GM21717 (cell line): ENCODE data around the gene PPY.
"Not testable (repeated sequence)": the region's sequence is repeated elsewhere in the genome, so short reads cannot be mapped to it uniquely, and the experiment has no call there.

ENCODE experiments used
- ATAC-seq: cut with Tn5 transposase; IDR thresholded peaks from one replicate; pipeline ENCODE4 v1.9.1; 2021; ENCODE audit warnings: mild to moderate bottlenecking, moderate library complexity; ENCODE audit not compliant: unreplicated experiment

PPY gene

DNA sequence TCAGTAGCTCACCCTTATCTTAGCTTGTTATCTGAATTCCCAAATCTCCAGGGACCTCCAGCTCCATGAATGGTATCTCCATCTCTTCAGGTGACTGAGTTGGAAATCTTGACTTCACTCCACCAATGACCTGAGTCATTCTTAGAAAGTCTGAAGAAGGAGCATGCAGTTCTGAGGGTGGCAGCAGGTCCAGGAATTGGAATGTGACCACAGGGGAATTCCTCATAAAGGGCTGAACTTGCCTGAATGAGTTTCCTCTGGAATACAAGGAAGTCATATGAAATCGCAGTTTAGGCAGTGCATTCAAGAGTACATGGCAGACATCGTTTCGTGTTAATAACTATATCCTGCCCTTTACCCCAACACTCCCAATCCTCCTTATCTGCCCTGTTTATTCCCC, 24.0 kb upstream of the PPY start:
- ATAC-seq = no peak

- ATAC-seq = no peak
Observed at GRCh38 chr17:43962479-43962878, 20.2 kb upstream of the PPY start.

DNA sequence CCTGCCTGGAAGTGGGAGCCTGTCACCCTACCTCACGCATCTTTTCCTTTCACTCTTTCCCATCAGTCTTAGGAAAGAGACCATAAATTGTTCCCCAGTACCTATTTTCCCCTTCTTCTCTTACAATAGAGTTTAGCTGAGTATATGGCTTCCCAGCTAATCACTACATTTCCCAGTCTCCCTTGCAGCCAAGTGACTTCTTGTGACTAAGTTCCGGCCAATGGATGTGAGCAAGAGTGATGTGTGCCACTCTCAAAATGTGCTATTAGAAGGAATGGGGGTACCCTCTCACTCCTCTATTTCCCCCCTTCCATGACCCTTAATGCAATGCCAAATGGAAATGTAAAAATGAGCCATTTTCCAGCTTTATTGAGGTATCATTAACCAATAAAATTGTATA, 19.7 kb upstream of the PPY start:
- no peak for ATAC-seq

- not testable (repeated sequence) for ATAC-seq
Observed at GRCh38 chr17:43961292-43961691, 19.0 kb upstream of the PPY start.

DNA sequence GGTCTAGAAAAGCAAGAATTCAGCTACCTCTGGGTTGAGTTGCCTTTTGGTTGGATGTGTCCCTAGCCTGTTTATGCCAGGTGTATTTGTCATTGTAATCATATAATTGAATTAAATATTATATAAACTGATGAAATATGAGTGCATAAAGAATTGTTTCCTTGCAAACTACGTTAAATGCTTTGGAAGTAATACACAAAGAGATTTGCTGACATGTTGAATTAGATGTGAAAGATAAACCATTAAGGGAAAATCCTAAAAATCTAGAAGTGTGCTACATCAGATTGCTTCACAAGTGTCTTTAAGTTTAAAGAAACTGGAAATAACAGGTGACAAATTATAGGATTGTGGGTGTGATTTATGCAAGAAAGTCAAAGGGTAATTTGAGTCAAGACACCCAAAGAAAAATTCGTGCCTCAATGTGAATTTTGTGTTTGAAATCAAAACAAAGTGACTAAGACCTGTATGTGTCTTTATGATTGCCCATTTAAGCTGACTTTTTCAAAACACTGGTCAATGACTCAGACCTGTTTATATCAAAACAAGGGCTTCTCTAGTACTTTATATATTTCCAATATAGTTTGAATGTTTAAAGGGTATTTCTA, 16.6 kb upstream of the PPY start:
- ATAC-seq = no peak

GRCh38 chr17:43956222-43956621, 13.9 kb upstream of the PPY start:
- no peak for ATAC-seq

- no peak for ATAC-seq
Observed at GRCh38 chr17:43953746-43954145, 11.5 kb upstream of the PPY start, which contains the start of gene PYY. TSS of gene PYY (minus strand) at chr17:43953940. CDS start at chr17:43953483, 457 bp downstream.

- no peak for ATAC-seq
Observed at GRCh38 chr17:43952724-43953666, 10.7 kb upstream of the PPY start.

GRCh38 chr17:43952351-43952723, 10.1 kb upstream of the PPY start:
- ATAC-seq = no peak

DNA sequence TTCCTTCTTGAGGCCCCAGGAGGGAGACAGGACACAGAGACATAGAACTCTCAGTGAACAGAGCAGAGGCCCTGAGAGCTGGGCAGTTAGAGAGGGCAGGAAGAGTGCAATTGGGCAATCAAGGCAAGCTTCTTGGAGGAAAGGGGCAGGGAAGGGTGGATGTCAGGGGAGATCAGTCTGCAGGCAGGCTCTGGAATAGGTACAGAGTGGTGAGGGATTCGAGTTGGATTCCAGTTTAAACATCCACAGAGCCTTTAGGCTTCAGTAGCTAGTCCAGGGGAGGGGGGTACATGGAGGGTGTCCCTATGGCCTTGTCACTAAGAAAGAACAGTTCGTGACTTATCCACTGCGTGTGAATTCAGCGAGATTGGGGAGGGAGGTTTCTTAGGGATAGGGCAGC, 9.5 kb upstream of the PPY start:
- no peak for ATAC-seq

DNA sequence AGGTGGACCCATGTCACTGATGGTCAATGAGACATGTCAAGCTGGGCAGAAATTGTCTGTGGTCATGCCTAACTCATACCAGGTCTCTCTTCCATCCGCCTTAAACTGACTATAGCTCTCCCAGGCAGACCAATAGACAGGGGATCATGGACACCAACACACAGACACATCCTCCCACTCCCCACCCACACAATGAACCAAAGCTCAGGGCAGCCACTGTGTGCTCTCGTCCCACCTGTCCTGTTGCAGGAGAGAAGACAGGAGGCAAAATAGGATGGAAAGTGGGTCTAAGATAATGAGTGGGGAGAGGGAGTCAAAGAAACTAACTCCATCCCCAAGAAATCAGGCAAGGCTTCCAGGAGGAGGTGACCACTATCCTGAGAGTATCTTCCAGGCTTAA, 8.3 kb upstream of the PPY start:
- no peak for ATAC-seq

GRCh38 chr17:43949781-43950180, 7.5 kb upstream of the PPY start:
- no peak for ATAC-seq

GRCh38 chr17:43946781-43947180, 4.5 kb upstream of the PPY start:
- ATAC-seq = no peak

GRCh38 chr17:43945074-43945829, 3.0 kb upstream of the PPY start:
- ATAC-seq = no peak

- no peak for ATAC-seq
Observed at GRCh38 chr17:43940630-43941029, 1.6 kb downstream of the PPY start.

- no peak for ATAC-seq
Observed at GRCh38 chr17:43939886-43940285, 2.4 kb downstream of the PPY start.

DNA sequence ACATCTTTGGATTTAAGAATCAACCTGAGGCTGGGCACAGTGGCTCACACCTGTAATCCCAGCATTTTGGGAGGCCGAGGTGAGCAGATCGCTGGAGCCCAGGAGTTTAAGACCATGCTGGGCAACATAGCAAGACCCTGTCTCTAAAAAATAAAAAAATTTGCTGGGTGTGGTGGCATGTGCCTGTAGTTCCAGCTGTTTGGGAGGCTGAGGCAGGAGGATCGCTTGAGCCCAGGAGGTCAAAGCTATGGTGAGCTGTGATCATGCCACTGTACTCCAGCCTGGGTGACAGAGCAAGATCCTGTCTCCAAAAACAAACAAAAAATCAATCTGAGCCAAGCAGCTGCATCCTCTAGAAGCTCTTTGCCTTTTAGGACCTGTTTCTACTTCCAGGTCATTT, 2.8 kb downstream of the PPY start:
- not testable (repeated sequence) for ATAC-seq

- no peak for ATAC-seq
Observed at GRCh38 chr17:43938838-43939182, 3.5 kb downstream of the PPY start.

DNA sequence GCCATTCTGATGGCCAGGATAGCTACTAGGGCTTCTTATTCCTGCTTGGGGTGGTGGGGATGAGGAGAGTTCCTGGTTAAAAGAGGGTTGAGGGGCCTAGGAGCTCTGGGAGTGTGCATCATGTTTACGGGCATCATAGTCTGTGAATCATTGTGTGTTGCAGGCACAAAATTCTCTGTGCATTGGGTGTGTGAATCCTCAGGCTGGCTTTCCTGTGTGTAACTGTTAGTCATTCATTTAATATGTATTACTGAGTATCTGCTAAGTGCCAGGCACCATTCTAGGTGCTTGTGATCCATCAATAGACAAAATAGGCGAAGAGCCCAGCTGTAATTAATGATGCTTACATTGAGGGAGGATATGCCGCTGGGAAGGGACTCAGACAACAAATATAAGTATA, 5.8 kb downstream of the PPY start:
- ATAC-seq = no peak

DNA sequence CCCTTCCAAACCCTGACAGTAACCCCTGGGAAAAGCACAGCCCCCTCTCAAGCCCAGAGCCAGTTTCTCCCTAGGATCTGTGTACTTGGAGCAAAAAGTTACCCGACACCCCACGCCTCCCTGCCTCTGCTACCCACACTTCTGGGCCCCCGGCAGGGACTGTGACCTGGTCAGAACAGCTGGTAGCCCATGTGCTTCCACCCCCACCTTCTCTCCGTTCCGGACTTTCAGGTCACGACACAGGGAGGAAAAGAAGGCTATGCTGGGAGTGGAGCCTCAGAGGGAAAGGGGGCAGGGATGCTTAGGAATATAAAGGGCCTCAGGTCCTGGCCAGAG, 6.4 kb downstream of the PPY start:
- ATAC-seq = no peak

DNA sequence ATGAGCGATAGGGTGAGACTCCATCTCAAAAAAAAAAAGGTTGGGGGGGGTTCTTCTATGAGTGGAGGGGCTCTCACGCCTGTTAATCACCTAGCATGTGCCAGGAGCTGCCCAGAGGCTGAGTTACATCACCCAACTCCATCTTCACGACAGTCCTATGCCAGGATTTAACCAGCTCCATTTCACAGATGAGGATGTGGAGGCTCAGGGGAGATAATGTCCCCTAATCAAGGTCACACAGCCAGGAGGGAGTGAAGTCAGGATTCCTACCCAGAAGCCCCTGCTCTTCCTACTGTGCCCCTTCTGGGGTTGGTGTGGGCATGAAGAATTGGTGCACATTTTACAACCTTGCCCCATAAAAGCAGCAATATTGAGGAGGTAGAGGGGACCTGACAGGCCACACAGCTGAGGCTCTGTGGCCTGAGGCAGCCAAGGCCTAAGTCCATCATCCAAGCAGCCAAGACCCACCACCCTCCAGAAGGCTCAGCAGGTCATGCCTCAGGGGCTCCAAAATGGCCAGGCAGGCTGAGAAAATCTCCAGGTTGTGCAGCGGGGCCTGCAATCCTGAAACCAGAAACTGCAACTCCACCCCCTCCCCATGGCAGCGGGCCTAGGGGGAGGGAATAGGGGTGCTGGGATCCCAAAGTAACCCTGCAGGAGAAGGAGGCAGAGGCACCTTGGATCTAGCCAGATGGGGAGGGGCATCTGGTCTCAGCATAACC, 6.9 kb downstream of the PPY start:
- ATAC-seq = no peak
